NOMO-1 treated with dmso at 0.1 percent for 144 hours (cell line): Measurements from ENCODE around the gene NMT1.

ENCODE experiments used
- DNase-seq: peaks from one replicate; lab custom pipeline; 2025; ENCODE audit not compliant: unreplicated experiment; lab: John Stamatoyannopoulos, UW

NMT1 gene

DNA sequence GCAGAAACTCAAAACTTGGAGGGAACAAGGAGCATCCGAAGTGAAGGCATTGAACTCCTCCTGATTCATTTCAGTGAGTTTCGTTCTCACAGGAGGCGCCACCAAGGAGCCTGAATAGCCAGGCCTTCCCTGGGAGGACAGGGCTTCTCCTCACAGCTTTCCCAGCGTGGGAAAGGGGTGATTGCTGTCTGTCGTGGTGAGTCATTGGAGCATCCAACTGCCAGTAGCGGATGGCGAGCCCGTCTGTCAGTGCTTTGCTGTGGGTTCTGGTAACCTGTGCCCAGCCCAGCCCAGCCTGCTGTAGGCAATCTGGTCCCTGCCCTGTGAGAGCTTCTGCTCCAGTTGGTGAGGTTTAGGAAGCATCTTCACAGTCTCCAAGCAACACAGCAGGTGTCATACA lies 42.9 kb downstream of the NMT1 start:
- DNase-seq: no peak

GRCh38 chr17:45104497-45104896 lies 43.4 kb downstream of the NMT1 start:
- no peak for DNase-seq

DNA sequence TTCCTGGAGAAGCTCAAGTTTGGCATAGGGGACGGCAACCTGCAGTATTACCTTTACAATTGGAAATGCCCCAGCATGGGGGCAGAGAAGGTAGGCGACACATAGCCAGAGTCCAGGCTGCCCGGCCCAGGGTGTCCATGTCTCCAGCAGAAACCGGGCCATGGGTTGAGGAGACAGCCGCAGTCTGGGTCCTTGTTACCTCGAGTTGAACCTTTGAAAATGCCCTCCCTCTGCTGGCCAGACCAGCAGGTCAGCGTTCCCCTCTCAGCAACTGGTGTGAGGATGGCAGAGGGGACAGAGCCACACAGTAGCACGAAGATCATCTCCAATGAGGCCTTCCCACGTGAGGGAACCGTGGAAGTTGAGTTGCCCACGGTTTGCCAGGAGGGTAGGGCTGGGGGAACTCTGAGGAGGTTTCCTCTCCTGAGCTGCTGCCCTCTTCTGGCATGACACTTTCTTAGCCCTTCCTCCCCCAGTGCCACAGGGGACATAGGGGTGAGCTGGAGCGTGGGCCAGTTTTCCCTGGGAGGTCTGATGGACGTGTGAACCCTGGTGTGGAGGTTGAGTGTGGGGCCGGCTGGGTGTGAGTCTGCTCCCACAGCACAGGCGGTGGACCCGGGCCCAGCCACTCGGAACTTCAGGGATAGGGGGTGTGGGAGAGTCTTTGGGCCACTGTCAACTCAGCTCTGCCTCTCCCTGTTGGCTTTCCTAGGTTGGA lies 43.9 kb downstream of the NMT1 start:
- no peak for DNase-seq

- DNase-seq: no peak
Observed at GRCh38 chr17:45106096-45106495, 45.0 kb downstream of the NMT1 start.

GRCh38 chr17:45106582-45106981 lies 45.5 kb downstream of the NMT1 start:
- DNase-seq: no peak

GRCh38 chr17:45107293-45108010 lies 46.3 kb downstream of the NMT1 start:
- no peak for DNase-seq

DNA sequence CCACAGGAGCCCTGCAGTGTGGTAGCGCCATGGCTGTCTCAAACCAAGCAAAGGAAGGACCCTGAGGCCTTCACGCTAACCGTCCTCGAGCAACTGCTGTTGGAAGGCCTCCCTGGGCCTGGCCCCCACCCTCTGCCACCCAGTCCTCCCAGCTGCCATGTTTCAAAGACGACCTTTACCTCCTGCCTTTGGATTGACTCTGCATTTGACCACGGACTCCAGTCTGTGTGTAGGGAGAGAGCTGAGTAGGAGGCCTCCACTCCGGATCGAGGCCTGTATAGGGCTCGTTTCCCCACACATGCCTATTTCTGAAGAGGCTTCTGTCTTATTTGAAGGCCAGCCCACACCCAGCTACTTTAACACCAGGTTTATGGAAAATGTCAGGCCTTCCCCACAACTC lies 46.9 kb downstream of the NMT1 start:
- DNase-seq: no peak

- DNase-seq: no peak
Observed at GRCh38 chr17:45108595-45109521, 47.7 kb downstream of the NMT1 start.

DNA sequence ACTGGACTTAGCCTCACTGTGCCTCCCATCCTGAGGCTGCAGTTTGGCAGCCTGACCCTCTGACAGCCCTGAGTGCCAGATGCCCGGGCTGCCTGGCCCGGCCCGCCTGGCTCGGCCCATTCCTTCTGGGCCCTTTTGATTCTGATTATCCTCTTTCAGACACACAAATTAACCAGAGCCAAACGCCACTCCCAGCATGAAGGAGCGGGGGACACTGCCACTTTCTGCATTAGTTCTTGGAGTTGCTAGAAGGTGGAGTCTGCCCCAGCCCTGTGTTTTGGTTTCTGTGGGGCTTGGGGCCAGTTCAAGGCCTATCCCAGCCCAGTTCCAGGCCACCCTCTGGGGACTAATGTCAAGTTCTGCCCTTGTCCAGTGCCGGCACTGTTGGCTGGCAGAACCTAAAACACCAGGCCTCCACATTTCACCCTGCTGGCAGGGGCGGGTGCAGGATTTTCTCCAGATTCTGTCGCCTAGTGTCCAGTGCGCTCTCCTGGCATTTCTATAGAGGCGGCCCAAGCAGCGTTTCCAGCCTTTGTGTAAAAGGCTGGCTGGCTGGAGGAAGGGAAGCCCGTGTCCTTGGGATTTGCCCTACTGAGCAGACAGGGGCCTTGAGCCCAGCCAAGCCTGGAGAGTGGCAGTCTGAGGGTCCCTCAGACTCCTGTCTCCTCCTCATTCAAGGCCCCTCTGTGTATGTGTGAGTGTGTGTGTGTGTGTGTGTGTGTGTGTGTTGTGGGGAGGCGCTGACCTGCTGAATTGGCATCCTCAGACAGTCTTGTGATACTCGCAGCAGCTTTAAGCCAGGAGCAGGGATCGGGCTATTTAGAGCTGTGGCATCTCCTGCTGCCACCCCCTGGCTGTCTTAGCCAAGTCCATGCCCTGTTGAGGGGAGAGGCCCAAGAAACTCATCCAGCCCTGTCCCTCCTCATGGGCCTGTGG lies 49.8 kb downstream of the NMT1 start:
- no peak for DNase-seq

DNA sequence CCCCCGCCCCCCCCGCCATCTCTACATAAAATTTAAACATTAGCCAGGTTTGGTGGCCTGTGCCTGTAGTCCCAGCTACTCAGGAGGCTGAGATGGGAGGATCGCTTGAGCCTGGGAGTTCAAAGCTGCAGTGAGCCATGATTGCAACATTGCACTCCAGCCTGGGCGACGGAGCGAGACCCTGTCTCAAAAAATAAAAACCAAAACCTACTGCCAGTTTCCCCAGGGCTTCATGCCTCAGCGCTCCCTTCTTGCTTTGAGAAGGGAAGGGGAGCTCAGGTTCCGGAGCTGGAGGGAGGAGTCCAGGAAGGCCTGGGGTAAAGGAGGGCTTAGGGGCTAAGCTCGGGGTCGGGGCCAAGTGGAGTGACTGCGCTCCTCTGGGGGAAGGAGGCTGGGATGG lies 50.7 kb downstream of the NMT1 start:
- no peak for DNase-seq

- no peak for DNase-seq
Observed at GRCh38 chr17:45112559-45113423, 51.7 kb downstream of the NMT1 start.

DNA sequence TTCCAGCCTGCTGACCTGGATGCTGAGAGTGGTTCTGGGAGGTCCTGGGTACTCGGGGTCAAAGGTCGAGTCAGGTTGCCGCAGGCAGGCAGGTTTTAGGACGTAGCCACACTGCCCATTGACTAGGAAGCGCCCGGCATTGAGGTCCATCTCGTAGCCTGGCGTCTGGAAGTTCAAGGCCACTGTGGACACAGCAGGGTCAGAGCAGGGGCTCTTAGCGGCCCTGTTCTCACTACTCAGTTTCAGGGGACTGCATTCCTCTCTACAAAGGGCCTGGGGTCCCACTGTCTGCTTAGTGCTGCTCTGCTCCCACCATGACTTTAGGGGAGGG lies 52.3 kb downstream of the NMT1 start:
- no peak for DNase-seq

GRCh38 chr17:45114117-45114932 lies 53.2 kb downstream of the NMT1 start:
- DNase-seq: no peak

DNA sequence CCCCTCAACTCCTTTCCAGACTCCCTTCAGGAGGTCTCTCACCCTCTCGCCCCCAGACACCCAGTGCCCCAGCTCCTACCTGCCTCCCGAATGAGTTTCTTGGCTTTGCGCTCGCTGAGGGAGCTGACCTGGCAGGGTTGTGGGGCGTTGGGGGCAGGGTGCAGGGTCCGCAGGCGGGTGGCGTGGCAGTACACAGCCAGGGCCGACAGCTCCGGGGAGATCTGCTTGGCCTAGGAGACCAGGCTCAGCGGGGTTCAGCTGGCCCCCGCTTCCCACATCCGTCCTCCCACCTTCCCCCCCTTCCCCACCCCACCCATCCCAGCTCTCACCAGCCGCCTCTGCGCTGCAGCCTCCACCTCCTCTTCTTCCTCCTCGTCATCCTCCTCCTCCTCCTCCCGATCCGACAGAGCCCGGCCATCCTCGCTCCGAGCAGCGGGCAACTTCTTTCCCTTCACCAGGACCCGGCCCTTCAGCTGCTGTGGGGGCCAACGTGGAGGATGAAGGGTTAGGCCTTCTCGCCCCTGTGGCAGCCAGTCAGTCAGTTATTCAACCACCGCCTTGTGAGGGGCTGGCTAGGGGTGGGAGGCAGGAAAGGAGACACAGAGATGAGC lies 54.0 kb downstream of the NMT1 start:
- no peak for DNase-seq

DNA sequence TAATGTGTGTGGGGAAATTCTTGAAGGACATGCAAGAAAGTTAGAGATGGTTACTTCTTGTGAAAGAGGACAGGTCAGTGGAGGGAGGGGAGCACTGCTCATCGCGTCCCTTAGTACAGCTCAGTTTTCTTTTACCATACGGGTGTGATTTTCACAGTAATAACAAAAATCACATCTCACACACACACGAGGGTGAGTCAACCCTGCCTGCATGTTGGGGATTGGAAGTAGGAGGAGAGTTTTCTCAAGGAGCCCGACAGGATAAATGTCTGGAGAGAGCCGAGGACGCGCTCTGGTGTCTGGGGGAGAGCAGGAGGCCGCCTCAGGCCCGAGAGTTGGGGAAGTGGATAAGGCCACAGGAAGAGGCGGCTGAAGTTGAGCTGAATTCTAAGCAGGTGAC lies 54.8 kb downstream of the NMT1 start:
- DNase-seq: no peak

GRCh38 chr17:45116434-45117016 lies 55.4 kb downstream of the NMT1 start:
- no peak for DNase-seq

DNA sequence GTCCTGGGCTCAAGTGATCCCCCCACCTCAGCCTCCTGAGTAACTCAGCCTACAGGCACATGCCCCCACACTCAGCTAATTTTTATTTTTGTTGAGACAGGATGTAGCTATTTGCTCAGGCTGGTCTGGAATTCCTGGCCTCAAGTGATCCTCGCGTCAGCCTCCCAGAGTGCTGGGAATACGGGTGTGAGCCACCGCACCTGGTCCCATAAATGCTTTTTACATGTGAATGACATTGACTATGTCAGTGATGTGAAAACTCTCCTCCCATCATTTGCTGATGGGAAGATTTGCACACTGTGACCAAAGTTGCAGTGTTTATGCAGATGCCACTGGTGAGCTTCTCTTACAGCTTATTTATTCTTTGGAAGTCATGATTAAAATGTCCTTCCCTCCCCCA lies 56.2 kb downstream of the NMT1 start:
- DNase-seq: no peak
